Panc1 (cell line): ENCODE data around the gene BANF2. TPM values are rescaled to one million over a fixed set of nuclear protein-coding genes. Genes with fewer than 3 reads are reported as not detected.

ENCODE experiments used
- ATAC-seq: fragments of 200-7000 bp; cut with Tn5 transposase; 2 replicates; pipeline ENCODE4 v1.9.1; 2020; ENCODE audit warnings: mild to moderate bottlenecking, moderate library complexity
- BruUV-seq: library from RNA; stranded (reverse); fragments of 400-500 nt; replicated peaks from 2 replicates; lab custom pipeline; 2021; lab: Mats Ljungman, UMichigan
- CTCF ChIA-PET: fragments of 300-600 bp; sonication (Branson Sonifier 250); formaldehyde crosslinking; loops from one replicate; lab custom pipeline; 2022; ENCODE audit warnings: antibody characterized with exemption; lab: Charles Lee
- POLR2A ChIA-PET: fragments of 300-600 bp; sonication (Branson Sonifier 250); formaldehyde crosslinking; loops from one replicate; lab custom pipeline; 2022; ENCODE audit warnings: antibody characterized with exemption; lab: Charles Lee
- DNase-seq: peaks from one replicate; pipeline ENCODE4 v3.0.0-alpha.2; 2010; ENCODE audit warnings: low read depth, low spot score
- H3K27ac ChIP-seq: 2 replicates; pipeline ENCODE4 v1.5.1; 2011; ENCODE audit warnings: mild to moderate bottlenecking, low read length, inconsistent platforms
- H3K27me3 ChIP-seq: fragments of 200-500 bp; sonication (Bioruptor generic); 2 replicates; pipeline ENCODE4 v1.6.0; 2014; ENCODE audit warnings: low read length, inconsistent platforms; ENCODE audit not compliant: control insufficient read depth, insufficient read depth
- H3K36me3 ChIP-seq: fragments of 200-500 bp; sonication (Bioruptor generic); 2 replicates; pipeline ENCODE4 v1.5.1; 2014; ENCODE audit warnings: inconsistent platforms, mild to moderate bottlenecking, low read length, moderate library complexity; ENCODE audit not compliant: control insufficient read depth, insufficient read depth
- H3K4me1 ChIP-seq: 2 replicates; pipeline ENCODE4 v1.5.1; 2011; ENCODE audit warnings: inconsistent platforms, mild to moderate bottlenecking, low read length, moderate library complexity; ENCODE audit not compliant: control insufficient read depth, insufficient read depth
- H3K4me3 ChIP-seq, 2 experiments: 2 replicates each; pipeline ENCODE4 v1.5.1; 2011 to 2012; ENCODE audit warnings: low read depth in 2 of 2, low read length in 2 of 2, mild to moderate bottlenecking in 2 of 2, inconsistent platforms in 1 of 2, moderate library complexity in 1 of 2
- H3K9me3 ChIP-seq: fragments of 200-500 bp; sonication (Bioruptor generic); 2 replicates; pipeline ENCODE4 v1.5.1; 2014; ENCODE audit warnings: low read depth, mild to moderate bottlenecking, inconsistent platforms, low read length, moderate library complexity; ENCODE audit not compliant: control insufficient read depth, insufficient read depth
- CTCF ChIP-seq: fragments of 450-650 bp; IDR thresholded peaks from 2 replicates; pipeline ENCODE4 v1.5.1; 2017; ENCODE audit warnings: mild to moderate bottlenecking
- POLR2AphosphoS5 ChIP-seq: IDR thresholded peaks from 2 replicates; pipeline ENCODE4 v1.6.1; 2012; ENCODE audit warnings: mild to moderate bottlenecking, low read depth, low read length, moderate library complexity
- SIN3A ChIP-seq: IDR thresholded peaks from 2 replicates; pipeline ENCODE4 v1.6.1; 2012; ENCODE audit warnings: low read depth, mild to moderate bottlenecking, low read length, moderate library complexity, borderline replicate concordance; ENCODE audit not compliant: insufficient read depth
- TCF7L2 ChIP-seq: IDR thresholded peaks from 2 replicates; pipeline ENCODE4 v1.6.1; 2011; ENCODE audit warnings: mild to moderate bottlenecking, low read depth, low read length, inconsistent platforms
- in situ Hi-C: cut with HindIII; loops from 2 replicates; pipeline ENCODE4 v1.10.0; 2016; ENCODE audit warnings: low sequenced_read_pairs, low pct_unique_long_range_greater_than_20kb
- intact Hi-C: fragments of 100-400 bp; cut with micrococcal nuclease; formaldehyde crosslinking; loops from one replicate; pipeline ENCODE4 v1.10.0; 2022; ENCODE audit not compliant: unreplicated experiment
- total RNA-seq: library from RNA; stranded (reverse); gene quantifications from one replicate; pipeline ENCODE4 v1.2.1, GENCODE V29; 2021; ENCODE audit not compliant: unreplicated experiment
- TF ChIP-seq, protein P1 (sequence below), 2 experiments: IDR thresholded peaks; 2 replicates each; pipeline ENCODE4 v1.6.1; 2011 to 2012; ENCODE audit warnings: low read depth in 2 of 2, control low read depth in 1 of 2, low read length in 1 of 2, mild to moderate bottlenecking in 1 of 2, moderate library complexity in 1 of 2; ENCODE audit not compliant: insufficient read depth in 1 of 2

Gene BANF2
- total RNA-seq, 1 experiment from 2014 or later, result not detected

- ChIA-PET POLR2A (no interaction called here), CTCF (no interaction called here)
- Histone ChIP-seq H3K36me3 (no peaks in the 10 kb centered on the region), H3K4me1 (no peaks in the 10 kb centered on the region), H3K27me3 (no peaks in the 10 kb centered on the region), H3K4me3 (no peak overlapping the region), H3K27ac (no peak overlapping the region), H3K9me3 (no peaks in the 10 kb centered on the region)
- intact Hi-C loops (loop anchor here (10.0 kb wide), 1 partner anchor 63 kb away; no protein-coding TSS in a partner anchor), in situ Hi-C loops (no loop called here)
- TF ChIP-seq TCF7L2 (no peak), POLR2AphosphoS5 (no peak), SIN3A (no peak), CTCF (no peak)
- TF ChIP-seq, protein P1, sequence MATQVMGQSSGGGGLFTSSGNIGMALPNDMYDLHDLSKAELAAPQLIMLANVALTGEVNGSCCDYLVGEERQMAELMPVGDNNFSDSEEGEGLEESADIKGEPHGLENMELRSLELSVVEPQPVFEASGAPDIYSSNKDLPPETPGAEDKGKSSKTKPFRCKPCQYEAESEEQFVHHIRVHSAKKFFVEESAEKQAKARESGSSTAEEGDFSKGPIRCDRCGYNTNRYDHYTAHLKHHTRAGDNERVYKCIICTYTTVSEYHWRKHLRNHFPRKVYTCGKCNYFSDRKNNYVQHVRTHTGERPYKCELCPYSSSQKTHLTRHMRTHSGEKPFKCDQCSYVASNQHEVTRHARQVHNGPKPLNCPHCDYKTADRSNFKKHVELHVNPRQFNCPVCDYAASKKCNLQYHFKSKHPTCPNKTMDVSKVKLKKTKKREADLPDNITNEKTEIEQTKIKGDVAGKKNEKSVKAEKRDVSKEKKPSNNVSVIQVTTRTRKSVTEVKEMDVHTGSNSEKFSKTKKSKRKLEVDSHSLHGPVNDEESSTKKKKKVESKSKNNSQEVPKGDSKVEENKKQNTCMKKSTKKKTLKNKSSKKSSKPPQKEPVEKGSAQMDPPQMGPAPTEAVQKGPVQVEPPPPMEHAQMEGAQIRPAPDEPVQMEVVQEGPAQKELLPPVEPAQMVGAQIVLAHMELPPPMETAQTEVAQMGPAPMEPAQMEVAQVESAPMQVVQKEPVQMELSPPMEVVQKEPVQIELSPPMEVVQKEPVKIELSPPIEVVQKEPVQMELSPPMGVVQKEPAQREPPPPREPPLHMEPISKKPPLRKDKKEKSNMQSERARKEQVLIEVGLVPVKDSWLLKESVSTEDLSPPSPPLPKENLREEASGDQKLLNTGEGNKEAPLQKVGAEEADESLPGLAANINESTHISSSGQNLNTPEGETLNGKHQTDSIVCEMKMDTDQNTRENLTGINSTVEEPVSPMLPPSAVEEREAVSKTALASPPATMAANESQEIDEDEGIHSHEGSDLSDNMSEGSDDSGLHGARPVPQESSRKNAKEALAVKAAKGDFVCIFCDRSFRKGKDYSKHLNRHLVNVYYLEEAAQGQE (IDR thresholded peaks at IDR 0.05; ENCODE audit: insufficient read depth in 1 of 2, low read depth in 2 of 2, low read length in 1 of 2), result no peak
- BruUV-seq, result no TSS peak
- DNase-seq (no peak), ATAC-seq (no peak)
These were observed 2.1 kb downstream of the BANF2 start for GRCh38 chr20:17701826-17702225.

DNA sequence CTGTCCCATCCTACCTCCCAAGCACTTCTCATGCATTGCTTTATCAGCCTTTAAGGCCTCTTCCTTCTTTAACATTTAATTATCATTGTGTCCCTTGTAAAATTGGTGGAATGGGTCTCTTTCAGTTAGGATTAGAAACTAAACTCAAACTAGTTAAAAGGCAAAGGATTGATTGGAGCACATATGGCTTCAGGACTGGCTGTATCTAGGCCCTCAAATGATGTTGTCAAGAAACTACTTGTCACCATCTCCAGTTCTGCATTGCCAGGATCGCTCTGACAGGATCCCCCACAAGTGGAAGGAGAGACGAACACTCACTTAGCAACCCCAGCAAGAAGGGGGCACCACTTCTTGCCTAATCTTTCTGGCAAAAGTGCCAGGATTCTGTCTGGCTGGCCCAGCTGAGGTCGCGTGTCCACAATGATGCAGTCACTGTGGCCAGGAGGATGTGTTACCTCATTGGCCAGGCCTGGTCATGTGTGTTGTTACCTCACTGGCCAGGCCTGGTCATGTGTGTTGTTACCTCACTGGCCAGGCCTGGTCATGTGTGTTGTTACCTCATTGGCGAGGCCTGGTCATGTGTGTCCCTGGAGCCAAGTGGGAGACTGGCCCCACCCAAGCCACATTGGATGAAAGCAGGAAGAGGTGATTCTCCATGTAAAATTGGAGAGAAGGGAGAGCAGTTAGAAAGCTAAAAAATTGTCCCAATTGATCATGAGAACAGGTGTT is 5.0 kb downstream of the BANF2 start:
- Histone ChIP-seq H3K4me3 (no peak overlapping the region), H3K9me3 (no peaks in the 10 kb centered on the region), H3K4me1 (no peaks in the 10 kb centered on the region), H3K36me3 (no peaks in the 10 kb centered on the region), H3K27ac (no peak overlapping the region), H3K27me3 (no peaks in the 10 kb centered on the region)
- ATAC-seq (no peak), DNase-seq (no peak)
- ChIA-PET CTCF (no interaction called here), POLR2A (no interaction called here)
- TF ChIP-seq, protein P1 (IDR thresholded peaks at IDR 0.05; ENCODE audit: insufficient read depth in 1 of 2, low read depth in 2 of 2, low read length in 1 of 2), result no peak
- TF ChIP-seq TCF7L2 (no peak), SIN3A (no peak), CTCF (no peak), POLR2AphosphoS5 (no peak)
- BruUV-seq, result no TSS peak
- in situ Hi-C loops, result no loop called here
- intact Hi-C loops, result loop anchor here (10.0 kb wide), 1 partner anchor 60 kb away; no protein-coding TSS in a partner anchor
